ENCODE results near the gene TPP1.

Gene TPP1

DNA sequence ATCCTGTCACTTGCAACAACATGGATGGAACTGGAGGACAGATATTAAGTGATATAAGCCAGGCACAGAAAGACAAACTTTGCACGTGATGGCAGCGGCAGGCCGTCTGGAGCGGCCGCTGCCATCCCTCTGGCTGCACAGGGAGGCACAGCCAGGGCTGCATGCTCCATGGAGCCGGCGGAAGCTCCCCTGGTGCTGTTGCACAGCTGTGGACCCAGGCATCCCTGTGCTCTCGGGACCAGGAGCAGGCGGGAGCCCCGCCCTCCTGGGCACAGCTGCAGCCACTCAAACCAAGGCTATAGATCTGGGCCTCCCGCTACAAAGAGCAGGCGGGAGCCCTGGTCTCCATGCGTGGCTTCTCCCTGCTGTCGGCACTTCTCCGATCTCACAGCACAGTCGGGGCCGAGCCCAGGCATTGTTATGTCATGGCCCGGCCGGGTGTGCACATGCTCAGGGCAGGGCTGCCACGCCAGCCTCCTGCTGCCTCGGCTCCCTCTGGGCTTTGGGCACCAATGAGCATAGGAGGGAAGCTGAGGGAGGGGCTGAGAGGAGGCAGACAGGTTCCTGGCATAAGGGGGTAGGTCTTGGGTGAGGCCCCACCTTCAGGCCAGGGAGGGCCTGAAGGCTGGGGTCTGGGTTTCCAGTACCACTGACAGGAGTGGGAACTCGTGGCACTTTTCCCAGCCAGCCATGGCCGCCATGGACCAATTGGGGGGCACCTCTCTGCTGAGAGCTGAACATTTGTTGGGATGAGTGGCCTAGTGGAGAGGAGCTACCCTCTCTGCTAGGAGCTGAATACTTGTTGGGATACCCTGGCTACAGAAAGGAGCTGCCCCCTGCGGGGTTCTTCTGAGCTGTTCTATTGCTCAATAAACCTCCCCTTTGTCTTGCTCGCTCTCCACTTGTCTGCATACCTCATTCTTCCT is 32.5 kb downstream of the TPP1 start:
- no peak for DNase-seq

DNA sequence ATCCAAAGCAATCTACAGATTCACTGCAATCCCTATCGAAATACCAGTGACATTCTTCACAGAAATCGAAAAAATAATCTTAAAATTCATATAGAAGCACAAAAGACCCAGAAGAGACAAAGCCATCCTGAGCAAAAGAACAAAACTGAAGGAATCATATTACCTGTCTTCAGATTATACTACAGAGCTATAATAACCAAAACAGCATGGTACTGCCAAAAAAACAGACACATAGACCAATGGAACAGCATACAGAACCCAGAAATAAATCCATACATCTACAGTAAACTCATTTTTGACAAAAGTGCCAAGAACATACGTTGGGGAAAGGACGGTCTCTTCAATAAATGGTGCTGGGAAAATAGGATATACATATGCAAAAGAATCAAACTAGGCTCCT is 34.7 kb downstream of the TPP1 start:
- no peak for DNase-seq

DNA sequence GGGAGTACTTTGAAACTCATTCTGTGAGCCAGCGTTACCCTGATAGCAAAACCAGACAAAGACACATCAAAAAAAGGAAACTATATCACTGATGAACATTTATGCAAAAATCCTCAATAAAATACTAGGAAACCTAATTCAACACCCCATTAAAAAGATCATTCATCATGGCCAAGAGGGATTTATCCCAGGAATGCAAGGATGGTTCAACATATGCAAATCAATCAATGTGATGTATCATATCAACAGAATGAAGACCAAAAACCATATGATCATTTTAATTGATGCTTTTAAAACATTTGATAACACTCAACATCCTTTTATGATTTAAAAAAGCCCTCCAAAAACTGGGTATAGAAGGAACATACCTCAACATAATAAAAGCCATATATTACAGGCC is 35.6 kb downstream of the TPP1 start:
- DNase-seq: no peak

DNA sequence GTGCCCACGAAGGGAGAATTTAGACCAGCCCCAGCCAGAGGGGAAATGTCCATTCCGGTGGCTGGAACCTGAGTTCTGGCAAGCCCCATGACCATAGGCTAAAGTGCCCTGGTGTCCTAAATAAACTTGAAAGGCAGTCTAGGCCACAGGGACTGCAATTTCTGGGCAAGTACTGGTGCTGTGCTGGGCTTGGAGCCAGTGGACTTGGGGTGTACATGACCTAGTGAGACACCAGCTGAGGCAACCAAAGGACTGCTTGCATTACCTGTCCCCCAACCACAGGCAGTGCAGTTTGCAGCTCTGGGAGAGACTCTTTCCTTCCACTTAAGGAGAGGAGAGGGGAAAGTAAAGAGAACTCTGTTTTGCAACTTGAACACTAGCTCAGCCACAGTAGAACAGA is 39.5 kb downstream of the TPP1 start:
- no peak for DNase-seq

DNA sequence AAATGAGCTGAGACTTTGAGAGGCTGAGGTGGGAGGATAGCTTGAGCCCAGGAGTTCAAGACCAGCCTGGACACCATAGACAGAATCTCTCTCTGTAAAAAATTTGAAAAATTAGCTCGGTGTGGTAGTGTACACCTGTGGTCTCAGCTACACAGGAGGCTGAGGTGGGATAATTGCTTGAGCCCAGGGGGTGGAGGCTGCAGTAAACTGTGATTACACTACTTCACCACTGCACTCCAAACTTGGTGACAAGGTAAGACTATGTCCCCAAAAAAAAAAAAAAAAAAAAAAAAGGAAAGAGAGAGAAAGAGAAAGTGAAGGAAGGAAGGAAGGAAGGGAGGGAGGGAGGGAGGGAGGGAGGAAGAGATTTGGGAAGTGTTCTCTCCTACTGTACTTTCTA is 41.1 kb downstream of the TPP1 start:
- no peak for DNase-seq

DNA sequence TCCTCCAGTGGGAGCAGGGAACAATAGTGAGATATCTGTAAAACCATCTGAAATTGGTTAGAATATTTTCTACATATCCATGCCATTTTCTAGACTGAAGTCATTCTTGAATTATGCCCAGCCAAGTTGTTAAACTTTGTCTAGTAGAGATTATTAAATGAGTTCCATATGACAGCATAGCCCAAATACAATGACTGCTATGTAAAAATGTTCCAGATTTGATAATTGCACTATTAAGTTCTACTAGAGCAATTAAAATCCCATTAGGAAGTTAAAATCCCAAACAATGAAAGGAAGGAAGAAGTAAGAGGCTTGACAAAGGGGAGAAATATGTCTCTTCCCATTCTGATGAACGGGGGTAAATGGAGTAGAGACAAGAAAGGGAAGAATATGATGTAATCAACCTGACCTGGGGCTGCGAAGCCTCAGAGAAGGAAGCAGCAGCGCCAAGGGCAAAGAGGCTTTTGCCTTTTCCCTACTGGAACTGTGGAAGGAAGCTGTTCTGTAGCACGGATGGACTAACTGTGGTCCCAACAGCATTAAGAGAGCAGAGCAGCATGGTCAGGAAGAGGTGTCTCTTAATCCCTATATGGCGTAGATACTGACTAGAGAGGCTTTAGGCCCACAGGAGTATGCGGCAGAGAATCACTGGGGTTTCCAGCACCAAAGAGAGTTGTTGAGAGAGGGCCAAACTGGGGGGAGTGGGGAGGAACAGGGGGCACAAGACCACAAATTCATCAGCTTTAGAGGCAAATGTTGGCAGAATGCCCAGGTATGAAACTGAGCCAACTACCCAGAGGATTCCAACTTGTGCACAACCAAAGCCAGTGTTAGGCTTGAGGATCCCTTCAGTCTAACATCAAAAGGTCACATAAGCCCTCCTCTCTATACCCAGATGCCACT is 42.5 kb downstream of the TPP1 start:
- DNase-seq: no peak

DNA sequence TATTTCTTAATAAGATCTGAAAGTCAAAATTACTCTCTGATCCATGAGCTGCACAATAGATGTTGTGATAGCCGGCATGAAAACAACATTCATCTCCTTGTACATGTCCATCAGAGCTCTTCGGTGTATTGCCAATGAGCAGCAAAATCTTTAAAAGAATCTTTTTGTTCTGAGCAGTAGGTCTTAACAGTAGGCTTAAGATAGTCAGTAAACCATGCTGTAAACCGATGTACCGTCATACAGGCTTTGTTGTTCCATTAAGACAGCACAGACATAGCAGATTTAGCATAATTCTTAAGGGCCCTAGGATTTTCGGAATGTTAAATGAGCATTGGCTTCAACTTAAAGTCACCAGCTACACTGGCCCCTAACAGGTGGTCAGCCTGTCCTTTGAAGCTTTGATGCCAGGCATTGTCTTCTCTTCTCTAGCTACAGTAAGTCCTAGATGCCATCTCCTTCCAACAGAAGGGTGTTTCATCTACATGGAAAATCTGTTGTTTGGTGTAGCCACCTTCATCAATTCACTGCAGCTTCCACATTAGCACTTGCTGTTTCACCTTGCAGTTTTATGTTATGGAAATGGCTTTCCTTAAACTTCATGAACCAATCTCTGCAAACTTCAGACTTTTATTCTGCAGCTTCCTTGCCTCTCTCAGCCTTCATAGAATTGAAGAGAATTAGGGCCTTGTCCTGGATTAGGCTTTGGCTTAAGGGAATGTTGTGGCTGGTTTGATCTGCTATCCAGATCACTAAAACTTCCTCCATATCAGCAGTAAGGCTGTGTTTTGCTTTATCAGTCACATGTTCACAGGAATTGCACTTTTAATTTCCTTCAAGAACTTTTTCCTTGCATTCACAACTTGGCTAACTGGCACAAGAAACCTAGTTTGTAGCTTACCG is 44.2 kb downstream of the TPP1 start:
- no peak for DNase-seq

DNA sequence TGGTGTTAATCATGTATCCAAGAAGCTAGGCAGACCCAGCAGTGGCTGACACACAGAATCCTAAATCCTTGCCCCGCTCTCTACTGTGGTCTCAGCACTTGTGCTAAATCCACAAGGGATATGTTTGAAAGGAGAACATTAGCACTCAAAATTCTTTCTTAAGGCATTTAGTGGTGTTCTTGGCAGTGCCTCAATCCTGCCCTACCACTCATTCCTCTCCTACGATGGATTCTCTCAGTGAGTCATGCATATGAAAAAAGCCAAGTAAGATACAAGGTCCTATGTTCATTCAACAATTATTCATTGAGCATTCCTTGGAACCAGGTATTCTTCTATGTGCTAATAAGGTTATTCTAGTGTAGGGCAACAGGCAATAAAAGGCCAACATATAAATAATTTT is 47.0 kb downstream of the TPP1 start:
- DNase-seq: no peak

DNA sequence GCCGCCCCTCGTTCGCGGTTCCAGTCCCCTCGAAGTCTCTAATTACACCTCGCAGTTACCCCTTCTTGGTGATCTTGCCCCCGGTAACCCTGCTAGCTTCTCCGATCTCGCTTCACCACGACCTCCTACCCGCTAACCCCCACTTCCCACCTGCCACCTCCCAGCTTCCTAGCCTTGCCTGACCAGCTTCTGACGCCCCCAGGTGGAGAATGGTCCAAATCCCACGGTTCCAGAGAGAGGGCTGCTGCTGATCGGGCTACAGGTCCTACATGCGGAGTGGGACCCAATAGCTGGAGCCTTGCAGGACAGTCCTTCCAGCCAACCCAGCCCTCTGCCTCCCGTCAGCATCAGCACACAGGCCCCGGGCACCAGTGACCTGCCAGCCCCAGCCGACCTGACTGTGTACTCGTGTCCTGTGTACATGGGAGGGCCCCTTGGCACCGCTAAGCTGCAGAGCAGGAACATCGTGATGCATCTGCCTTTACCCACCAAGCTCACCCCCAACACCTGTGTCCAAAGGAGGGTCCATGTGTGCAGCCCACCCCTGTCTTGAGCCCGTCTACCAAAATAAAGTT is 47.7 kb downstream of the TPP1 start:
- DNase-seq: no peak

DNA sequence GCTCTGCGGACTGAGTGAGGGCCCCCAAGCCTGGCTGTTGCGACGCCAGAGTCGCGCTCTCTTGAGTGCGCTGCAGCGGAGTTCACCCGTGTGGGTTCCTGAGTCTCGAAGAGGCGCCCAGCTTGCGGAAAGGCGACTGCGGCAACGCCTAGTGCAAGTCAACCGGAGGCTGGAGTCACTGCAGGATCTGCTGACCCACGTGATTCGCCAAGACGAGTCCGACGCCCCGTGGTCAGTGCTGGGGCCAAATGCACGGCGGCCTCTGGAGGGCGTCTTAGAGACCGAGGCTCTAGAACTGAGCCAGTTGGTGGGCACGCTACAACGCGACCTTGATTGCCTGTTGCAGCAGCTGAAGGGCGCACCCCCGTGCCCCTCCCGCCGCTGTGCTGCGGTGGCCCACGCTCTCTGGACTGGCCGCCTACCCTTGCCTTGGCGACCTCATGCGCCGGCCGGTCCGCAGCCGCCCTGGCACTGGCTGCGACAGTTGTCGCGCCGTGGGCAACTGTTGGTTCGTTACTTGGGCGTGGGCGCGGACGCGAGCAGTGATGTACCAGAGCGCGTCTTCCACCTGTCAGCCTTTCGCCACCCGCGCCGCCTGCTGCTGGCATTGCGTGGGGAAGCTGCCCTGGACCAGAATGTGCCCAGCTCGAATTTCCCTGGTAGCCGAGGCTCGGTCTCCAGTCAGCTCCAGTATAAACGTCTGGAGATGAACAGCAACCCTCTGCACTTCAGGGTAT is 48.4 kb downstream of the TPP1 start:
- no peak for DNase-seq

DNA sequence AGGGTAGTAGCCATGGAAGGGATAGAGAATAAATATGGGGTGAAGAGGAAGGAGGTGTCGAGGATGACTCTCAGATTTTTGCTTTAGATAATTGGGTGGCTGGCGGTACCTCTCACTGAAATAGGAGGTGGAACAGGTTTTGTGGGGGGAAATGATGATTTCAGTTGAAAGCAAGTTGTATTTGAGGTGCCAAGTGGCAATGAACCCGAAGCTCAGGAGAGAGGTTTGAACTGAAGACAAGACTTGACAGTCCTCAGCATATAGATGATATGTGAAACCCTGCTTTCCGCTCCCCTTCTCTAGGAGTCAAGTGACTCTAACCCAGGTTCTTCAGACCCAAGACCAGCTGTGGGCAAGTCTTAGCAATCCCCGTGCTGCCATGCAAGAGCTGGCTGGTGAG is 49.5 kb downstream of the TPP1 start:
- DNase-seq: no peak

DNA sequence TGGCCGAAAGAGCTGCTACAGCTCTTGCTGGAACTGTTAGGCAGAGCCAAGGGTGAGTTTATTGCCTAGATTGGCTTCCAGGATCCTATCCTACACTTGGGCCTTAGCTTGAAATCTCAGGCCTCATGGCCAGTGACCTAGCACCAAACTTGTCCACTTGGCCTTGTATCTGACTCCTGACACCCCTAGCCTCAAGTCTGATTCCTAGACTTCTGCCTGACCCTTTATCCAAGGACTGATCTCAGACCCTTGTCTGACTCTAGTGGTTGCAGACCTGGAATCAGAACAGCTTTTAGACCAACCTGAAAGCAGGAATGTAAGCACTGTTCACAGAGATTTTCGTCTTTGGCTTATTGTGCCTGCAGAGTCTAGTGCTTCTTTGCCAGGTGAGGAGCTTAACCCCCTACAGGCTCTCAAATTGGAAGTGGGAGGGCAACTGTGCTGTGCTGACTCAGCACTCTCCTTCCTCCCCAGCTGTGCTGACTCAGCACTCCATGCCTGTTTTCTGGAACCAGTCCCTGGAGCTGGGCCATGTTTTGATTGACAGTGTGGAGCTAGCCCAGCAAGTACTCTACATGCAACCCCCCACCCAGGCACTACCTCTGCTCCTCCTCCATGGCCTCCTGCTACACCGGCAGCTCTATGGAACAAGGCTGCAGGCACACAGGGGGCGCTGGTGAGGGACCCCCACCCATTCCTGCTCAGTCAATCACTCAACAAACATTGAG is 50.9 kb downstream of the TPP1 start:
- DNase-seq: no peak

DNA sequence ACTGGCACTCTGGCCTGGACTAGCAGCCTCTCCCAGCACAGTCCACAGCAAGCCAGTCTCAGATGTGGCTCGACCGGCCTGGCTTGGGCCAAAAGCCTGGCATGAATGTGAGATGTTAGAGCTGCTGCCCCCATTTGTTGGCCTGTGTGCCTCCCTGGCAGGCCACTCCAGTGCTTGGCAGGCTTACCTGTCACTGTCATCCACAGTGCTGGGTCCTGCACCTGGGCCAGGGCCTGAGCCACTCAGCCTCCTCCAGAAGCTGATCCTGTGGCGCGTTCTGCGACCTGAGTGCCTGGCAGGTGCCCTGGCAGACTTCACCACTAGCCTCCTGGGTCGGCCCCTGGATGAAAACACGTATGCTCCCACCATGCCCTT is 51.9 kb downstream of the TPP1 start:
- no peak for DNase-seq

DNA sequence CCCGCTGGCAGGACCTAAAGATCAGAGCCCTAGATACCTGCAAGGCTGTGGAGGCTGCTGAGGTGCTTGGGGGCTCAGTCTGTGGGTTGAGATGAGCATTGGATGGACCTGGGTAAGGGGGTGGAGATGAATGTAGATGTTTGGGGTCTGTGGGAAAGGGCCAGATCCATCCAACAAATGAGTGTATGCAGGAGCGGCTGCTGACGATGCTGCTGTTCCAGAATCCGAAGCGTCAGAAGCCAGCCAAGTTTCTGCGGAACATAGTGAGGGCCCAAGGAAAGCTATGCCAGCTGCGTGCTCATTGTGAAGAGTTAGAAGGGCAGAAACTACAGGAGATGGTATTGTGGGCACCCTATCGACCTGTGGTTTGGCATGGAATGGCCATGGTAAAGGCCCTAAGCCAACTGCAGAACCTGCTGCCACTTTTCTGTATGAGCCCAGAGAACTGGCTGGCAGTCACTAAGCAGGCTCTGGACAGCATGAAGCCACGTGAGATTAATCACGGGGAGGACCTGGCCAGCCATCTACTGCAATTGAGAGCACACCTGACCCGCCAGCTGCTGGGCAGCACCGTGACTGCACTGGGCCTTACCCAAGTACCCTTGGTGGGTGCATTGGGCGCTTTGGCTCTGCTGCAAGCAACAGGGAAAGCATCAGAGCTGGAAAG is 52.4 kb downstream of the TPP1 start:
- DNase-seq: no peak

DNA sequence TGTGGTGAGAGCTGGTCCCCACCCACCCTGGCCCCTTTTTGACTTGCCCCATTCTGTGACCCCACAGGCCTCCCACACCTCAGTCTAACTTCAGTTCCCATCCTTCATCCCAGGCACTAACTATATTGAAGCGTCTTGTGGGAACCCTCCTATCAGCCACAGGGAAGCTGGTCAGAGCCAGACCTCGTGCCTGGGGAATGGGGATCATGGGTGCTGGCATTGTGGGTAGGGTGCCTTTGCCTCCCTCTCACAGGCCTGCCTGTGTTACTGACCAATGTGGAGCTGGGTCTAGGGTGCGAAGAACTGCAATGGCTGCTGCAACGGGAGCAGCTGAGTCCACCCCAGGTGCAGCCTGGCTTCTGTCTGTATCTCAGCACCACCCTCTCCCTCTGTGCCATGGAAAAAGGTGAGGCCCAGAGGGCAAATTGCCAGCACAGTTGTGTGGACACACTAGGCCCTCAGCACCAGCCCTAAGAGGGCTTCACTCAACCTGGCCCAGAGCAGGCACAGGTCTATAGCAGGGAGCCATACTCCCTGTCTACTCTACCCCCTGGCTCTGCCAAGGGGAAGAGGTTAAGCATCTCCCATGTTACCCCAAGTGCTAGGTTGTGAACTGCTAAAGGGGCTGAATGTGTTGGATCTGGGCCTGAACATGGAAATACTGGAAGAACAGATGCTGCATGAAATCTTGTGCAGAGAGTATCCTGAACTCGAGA is 53.1 kb downstream of the TPP1 start:
- DNase-seq: no peak

DNA sequence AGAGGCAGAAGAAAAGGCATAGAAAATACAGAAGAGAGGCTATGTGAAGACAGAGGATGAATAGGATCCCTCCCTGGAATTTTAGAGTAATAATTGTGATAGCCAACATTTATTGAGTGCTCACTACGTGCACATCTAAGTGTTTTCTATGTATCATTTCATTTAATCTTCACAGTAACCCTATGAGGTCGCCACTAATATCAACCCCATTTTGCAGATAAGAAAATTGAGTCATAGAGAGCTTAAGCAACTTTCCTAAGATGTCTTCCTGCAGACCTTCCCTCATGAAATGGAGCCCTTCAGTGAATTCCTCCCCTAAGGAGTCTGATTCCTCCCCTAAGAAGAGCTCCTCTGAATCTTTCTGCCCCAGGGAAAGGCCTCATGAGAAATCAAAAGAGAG is 53.9 kb downstream of the TPP1 start:
- DNase-seq: no peak

DNA sequence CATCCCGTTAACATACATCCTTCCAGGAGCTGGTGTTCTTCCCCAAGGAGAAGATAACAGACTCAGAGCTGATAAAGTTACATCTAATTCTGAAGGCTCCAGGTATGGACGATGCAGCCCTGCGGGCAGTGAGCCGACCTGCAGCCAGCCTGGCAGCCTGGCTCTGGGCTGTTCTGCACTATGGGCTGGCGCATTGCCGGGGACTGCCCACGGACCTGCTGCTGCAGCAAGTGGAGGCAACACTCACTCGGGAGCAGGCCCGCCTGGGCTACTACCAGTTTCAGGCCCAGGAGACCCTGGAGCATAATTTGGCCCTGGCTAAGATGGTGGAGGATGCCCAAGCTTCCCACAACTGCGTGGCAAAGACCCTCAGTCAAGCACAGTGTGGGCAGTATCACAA is 55.6 kb downstream of the TPP1 start:
- no peak for DNase-seq

DNA sequence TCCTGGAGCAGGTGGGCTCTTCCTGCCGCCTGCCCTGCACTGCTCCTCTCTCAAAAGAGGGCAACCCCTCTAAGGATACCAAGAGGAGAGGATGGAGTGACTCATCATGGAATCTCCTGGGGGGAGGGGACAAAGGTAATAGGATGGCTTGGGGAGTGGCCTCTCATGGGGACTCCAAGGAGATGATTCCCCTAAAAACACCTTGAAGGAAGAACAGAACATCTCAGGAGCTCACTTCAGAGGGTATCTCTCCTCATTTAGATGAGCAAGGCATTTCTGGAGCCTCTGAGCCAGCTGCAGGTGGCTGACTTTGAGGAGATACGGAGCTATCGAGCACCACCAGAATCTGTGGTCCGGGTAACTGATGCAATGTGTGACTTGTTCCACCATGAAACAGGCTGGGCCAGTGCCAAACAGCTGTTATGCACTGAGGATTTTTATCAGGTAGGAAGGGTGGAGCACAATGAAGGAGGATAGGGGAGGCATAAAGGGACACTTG is 56.1 kb downstream of the TPP1 start:
- no peak for DNase-seq

All from MV-4-11 (cell line).